SK-N-MC (cell line): ENCODE measurements around the gene MOGAT1.
"Not testable (repeated sequence)": the region's sequence is repeated elsewhere in the genome, so short reads cannot be mapped to it uniquely, and the experiment has no call there.

Experiments used
- DNase-seq: peaks from one replicate; pipeline ENCODE4 v3.0.0-alpha.2; 2011; ENCODE audit warnings: low read depth, low spot score
- H3K27ac ChIP-seq: fragments of 200-600 bp; sonication (generic); 2 replicates; pipeline ENCODE4 v1.5.1; 2016; ENCODE audit warnings: mixed run types
- H3K36me3 ChIP-seq: fragments of 200-600 bp; sonication (generic); 2 replicates; pipeline ENCODE4 v1.6.1; 2017; ENCODE audit warnings: antibody characterized with exemption, low read length, mixed read lengths; ENCODE audit not compliant: insufficient read depth
- H3K4me3 ChIP-seq: fragments of 200-600 bp; sonication (generic); 2 replicates; pipeline ENCODE4 v1.5.1; 2016
- H3K9ac ChIP-seq: fragments of 200-600 bp; sonication (generic); 2 replicates; pipeline ENCODE4 v1.8.0; 2017; ENCODE audit warnings: mixed run types, mixed read lengths; ENCODE audit not compliant: insufficient read length
- H3K9me3 ChIP-seq: fragments of 200-600 bp; sonication (generic); 2 replicates; pipeline ENCODE4 v1.6.1; 2017; ENCODE audit warnings: low read depth, mild to moderate bottlenecking, antibody characterized with exemption, low read length, moderate library complexity, mixed read lengths
- EZH2 ChIP-seq: fragments of 200-600 bp; sonication (generic); IDR thresholded peaks from one replicate; pipeline ENCODE4 v1.6.1; 2017; ENCODE audit warnings: antibody characterized with exemption
- FOXP2 ChIP-seq: optimal IDR thresholded peaks from 2 replicates; pipeline ENCODE3; 2011; ENCODE audit warnings: mild to moderate bottlenecking, moderate library complexity; ENCODE audit not compliant: insufficient read depth; ENCODE audit errors: extremely low read length, control extremely low read depth
- POLR2AphosphoS5 ChIP-seq: IDR thresholded peaks from 2 replicates; pipeline ENCODE4 v1.6.1; 2012; ENCODE audit warnings: mild to moderate bottlenecking, low read depth, low read length, borderline replicate concordance

The MOGAT1 gene

DNA sequence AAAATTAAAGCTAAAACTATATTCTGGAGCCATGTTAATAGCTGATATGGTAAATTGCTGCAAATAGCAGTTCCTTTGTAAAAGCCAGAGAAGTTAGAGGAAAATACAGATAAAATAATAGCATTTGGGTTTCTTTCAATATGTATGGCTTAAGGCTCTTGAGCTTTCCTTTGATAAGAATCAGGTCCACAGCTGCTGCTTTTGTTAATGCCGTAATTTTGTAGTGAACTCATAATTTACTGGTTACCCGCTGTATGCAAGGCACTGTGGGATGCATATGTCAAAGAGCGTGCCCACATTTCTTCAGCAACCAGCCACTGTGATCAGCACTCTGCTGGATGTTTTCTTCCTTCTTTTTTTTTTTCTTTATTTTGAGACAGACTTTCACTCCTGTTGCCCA is 79.1 kb downstream of the MOGAT1 start:
- H3K9ac ChIP-seq = no peak overlapping the region

DNA sequence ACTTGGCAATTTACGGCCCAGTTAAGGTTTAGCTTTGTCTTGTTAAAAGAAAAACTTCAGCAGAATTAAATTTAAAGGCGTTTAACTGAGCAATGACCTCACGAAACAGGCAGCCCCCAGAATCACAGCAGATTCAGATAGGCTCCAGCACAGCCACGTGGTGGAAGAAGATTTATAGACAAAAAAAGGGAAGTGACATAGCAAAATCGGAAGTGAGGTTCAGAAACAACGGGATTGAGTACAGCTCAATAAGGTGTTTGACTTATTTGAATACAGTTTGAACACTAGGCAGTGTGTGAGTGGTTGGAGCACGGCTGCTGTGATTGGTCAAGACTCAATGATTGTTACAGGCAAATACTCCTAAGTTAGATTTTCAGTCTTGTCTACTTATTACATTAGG is 79.8 kb downstream of the MOGAT1 start:
- DNase-seq = no peak
- Histone ChIP-seq H3K36me3 (no peaks in the 10 kb centered on the region), H3K9ac (no peak overlapping the region), H3K27ac (no peak overlapping the region), H3K9me3 (no peaks in the 10 kb centered on the region), H3K4me3 (no peak overlapping the region)
- TF ChIP-seq EZH2 (no peak), POLR2AphosphoS5 (no peak), FOXP2 (no peak)

More for the DNA sequence above, 79.1 kb downstream of the MOGAT1 start:
- DNase-seq = no peak
- no peak for TF ChIP-seq FOXP2
- no peak for TF ChIP-seq EZH2
- TF ChIP-seq POLR2AphosphoS5 = no peak
- Histone ChIP-seq H3K36me3 (no peaks in the 10 kb centered on the region), H3K9me3 (no peaks in the 10 kb centered on the region), H3K4me3 (no peak overlapping the region), H3K27ac (no peak overlapping the region)

GRCh38 chr2:222751821-222752719 is 80.6 kb downstream of the MOGAT1 start:
- DNase-seq = no peak
- H3K9me3 ChIP-seq = no peaks in the 10 kb centered on the region
- H3K36me3 ChIP-seq = no peaks in the 10 kb centered on the region
- H3K27ac ChIP-seq = no peak overlapping the region
- no peak for TF ChIP-seq POLR2AphosphoS5
- H3K9ac ChIP-seq = peak overlapping the region; percentile 9
- H3K4me3 ChIP-seq = no peak overlapping the region

- TF ChIP-seq POLR2AphosphoS5 (no peak), EZH2 (no peak), FOXP2 (no peak)
- H3K4me3 ChIP-seq = no peak overlapping the region
- H3K9ac ChIP-seq = peak overlapping the region; percentile 9
- no peaks in the 10 kb centered on the region for H3K9me3 ChIP-seq
- H3K27ac ChIP-seq = no peak overlapping the region
- DNase-seq = no peak
- no peaks in the 10 kb centered on the region for H3K36me3 ChIP-seq
Observed at GRCh38 chr2:222752746-222753145, 81.3 kb downstream of the MOGAT1 start.

GRCh38 chr2:222753251-222753824 is 81.9 kb downstream of the MOGAT1 start:
- Histone ChIP-seq H3K9me3 (no peaks in the 10 kb centered on the region), H3K36me3 (no peaks in the 10 kb centered on the region), H3K27ac (no peak overlapping the region), H3K4me3 (no peak overlapping the region), H3K9ac (no peak overlapping the region)
- TF ChIP-seq FOXP2 (no peak), EZH2 (no peak), POLR2AphosphoS5 (no peak)
- DNase-seq = no peak

DNA sequence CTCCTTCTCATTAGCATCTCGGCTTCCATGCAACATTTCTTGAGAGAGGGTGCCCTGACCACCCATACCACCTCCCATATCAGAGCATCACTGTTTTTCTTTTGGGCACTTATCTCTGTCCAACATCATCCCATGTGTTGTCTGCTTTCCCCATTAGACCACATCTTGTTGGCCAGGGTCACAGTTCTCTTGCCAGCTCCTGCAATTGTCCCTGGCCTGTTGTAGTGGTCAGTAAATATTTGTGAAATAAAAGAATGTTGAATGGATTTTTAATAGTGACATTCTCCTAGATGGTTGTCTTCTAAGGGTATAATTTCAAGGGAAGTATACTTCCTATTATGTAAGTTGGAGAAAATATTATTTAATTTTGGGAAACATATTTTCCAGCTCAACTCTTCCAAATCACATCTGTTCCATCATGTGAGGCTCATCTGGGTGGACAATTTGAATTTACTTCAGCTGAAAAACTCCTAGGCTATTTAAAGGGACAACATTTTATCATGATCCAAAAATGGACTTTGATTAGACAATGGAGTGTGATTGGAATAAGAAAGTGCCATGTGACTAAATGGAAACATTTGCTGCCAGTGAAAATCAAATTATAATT is 83.0 kb downstream of the MOGAT1 start:
- Histone ChIP-seq H3K36me3 (no peaks in the 10 kb centered on the region), H3K9me3 (no peaks in the 10 kb centered on the region), H3K27ac (no peak overlapping the region), H3K9ac (no peak overlapping the region), H3K4me3 (no peak overlapping the region)
- no peak for TF ChIP-seq FOXP2
- no peak for TF ChIP-seq POLR2AphosphoS5
- TF ChIP-seq EZH2 = no peak
- no peak for DNase-seq

DNA sequence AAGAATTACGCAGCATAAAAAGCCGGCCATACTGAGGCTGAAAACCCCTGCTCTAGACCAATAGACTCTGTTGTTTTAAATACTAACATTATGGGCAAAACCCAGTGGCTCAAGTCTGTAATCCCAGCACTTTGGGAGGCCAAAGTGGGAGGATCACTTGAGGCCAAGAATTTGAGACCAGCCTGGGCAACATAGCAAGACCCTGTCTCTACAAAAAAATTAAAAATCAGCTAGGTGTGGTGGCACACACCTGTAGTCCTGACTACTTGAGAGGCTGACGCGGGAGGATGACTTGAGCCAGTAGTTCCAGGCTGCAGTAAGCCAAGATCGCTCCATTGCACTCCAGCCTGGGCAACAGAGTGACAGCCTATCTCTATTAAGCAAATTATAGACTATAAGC is 84.1 kb downstream of the MOGAT1 start:
- not testable (repeated sequence) for H3K9ac ChIP-seq, H3K27ac ChIP-seq, H3K9me3 ChIP-seq, H3K4me3 ChIP-seq, DNase-seq, H3K36me3 ChIP-seq

DNA sequence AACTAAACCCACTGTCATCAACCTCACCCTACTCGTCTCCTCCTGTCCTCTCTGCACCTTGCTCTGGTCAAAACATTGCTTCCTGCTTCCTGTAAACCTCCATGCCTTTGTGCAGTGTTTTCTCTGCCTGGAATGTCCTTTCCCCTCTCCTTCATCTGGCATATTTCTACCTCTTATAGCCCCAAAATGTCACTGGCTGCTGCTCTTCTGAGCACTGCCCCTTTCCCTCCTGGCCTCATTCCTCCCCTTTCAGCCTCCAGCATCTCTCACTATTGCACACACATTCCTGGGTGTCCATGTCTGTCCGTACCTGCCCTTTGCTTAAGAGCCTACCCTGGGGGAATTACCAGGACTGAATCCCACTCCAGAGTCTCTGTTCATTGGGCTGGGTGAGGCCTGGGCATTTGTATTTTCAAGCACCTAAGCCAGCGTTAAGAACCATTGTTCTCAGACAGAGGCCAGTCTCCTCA is 84.9 kb downstream of the MOGAT1 start:
- DNase-seq = no peak
- Histone ChIP-seq H3K9me3 (no peaks in the 10 kb centered on the region), H3K27ac (no peak overlapping the region), H3K4me3 (no peak overlapping the region), H3K9ac (no peak overlapping the region), H3K36me3 (no peaks in the 10 kb centered on the region)
- TF ChIP-seq EZH2 = no peak
- TF ChIP-seq FOXP2 = no peak
- no peak for TF ChIP-seq POLR2AphosphoS5
